ENCODE data around the gene EPB41L1. TPM values are rescaled to one million over a fixed set of nuclear protein-coding genes. Genes with fewer than 3 reads are reported as not detected.

EPB41L1 gene
- polyA plus RNA-seq, 1 donor (not counting 4 experiments of a cell fraction or from before 2014, with no cell fraction given), result 1.2 TPM

GRCh38 chr20:36255445-36255844, 100.9 kb downstream of the EPB41L1 start:
- DNase-seq (ENCODE audit: low read depth, low spot score), result no peak
- TF ChIP-seq EZH2 (IDR thresholded peaks at IDR 0.05; ENCODE audit: low read length) (no peak), CTCF (optimal IDR thresholded peaks at IDR 0.05 in 1 of 3, IDR thresholded peaks at IDR 0.05 in 1 of 3, conservative IDR thresholded peaks at IDR 0.05 in 1 of 3; ENCODE audit: extremely low read depth in 1 of 3, insufficient read depth in 2 of 3, low read length in 3 of 3) (no peak)
- Histone ChIP-seq H4K20me1 (ENCODE audit: control insufficient read depth, extremely low read depth, insufficient read depth, low read length) (no peaks in the 10 kb centered on the region), H3K4me2 (ENCODE audit: control insufficient read depth, extremely low read depth, insufficient read depth, low read depth, low read length) (no peak overlapping the region), H3K4me1 (ENCODE audit: control insufficient read depth, extremely low read depth, insufficient read depth, low read length) (peaks cover 25% of the 10 kb centered on the region), H3K27me3 (ENCODE audit: control insufficient read depth, extremely low read depth, insufficient read depth, low read length) (no peaks in the 10 kb centered on the region), H3K9me3 (ENCODE audit: control insufficient read depth, low read depth, low read length) (no peaks in the 10 kb centered on the region), H3K4me3 (ENCODE audit: control insufficient read depth in 2 of 3, extremely low read depth in 1 of 3, insufficient read depth in 2 of 3, low read depth in 1 of 3, low read length in 3 of 3) (no peak overlapping the region), H3K9me1 (ENCODE audit: control insufficient read depth, extremely low read depth, insufficient read depth, low read length) (no peaks in the 10 kb centered on the region), H3K27ac (ENCODE audit: control insufficient read depth, insufficient read depth, low read length) (no peak overlapping the region), H2AFZ (ENCODE audit: control insufficient read depth, low read length) (no peak overlapping the region), H3K36me3 (ENCODE audit: control insufficient read depth in 2 of 2, extremely low read depth in 1 of 2, insufficient read depth in 2 of 2, low read length in 2 of 2) (peaks cover 6 to 16% of the 10 kb centered on the region in 2 experiments), H3K79me2 (ENCODE audit: control insufficient read depth, insufficient read depth, low read length) (peaks cover 12% of the 10 kb centered on the region), H3K9ac (ENCODE audit: control insufficient read depth, extremely low read depth, insufficient read depth, low read length) (no peak overlapping the region)
- dilution Hi-C loops (cut with MboI; ENCODE audit: extremely low pct_ligation_motif_present, low sequenced_read_pairs), result no loop called here
- no peak for FAIRE-seq

GRCh38 chr20:36259177-36260061, 104.9 kb downstream of the EPB41L1 start:
- Histone ChIP-seq H3K4me2 (ENCODE audit: control insufficient read depth, extremely low read depth, insufficient read depth, low read depth, low read length) (no peak overlapping the region), H3K79me2 (ENCODE audit: control insufficient read depth, insufficient read depth, low read length) (no peaks in the 10 kb centered on the region), H2AFZ (ENCODE audit: control insufficient read depth, low read length) (no peak overlapping the region), H3K36me3 (ENCODE audit: control insufficient read depth in 2 of 2, extremely low read depth in 1 of 2, insufficient read depth in 2 of 2, low read length in 2 of 2) (peaks cover 6 to 10% of the 10 kb centered on the region in 2 experiments), H3K4me3 (ENCODE audit: control insufficient read depth in 2 of 3, extremely low read depth in 1 of 3, insufficient read depth in 2 of 3, low read depth in 1 of 3, low read length in 3 of 3) (no peak overlapping the region), H3K4me1 (ENCODE audit: control insufficient read depth, extremely low read depth, insufficient read depth, low read length) (no peaks in the 10 kb centered on the region), H3K27ac (ENCODE audit: control insufficient read depth, insufficient read depth, low read length) (no peak overlapping the region), H3K9me1 (ENCODE audit: control insufficient read depth, extremely low read depth, insufficient read depth, low read length) (no peaks in the 10 kb centered on the region), H3K27me3 (ENCODE audit: control insufficient read depth, extremely low read depth, insufficient read depth, low read length) (no peaks in the 10 kb centered on the region), H3K9ac (ENCODE audit: control insufficient read depth, extremely low read depth, insufficient read depth, low read length) (no peak overlapping the region), H3K9me3 (ENCODE audit: control insufficient read depth, low read depth, low read length) (no peaks in the 10 kb centered on the region), H4K20me1 (ENCODE audit: control insufficient read depth, extremely low read depth, insufficient read depth, low read length) (no peaks in the 10 kb centered on the region)
- TF ChIP-seq EZH2 (IDR thresholded peaks at IDR 0.05; ENCODE audit: low read length), result no peak
- no peak for TF ChIP-seq CTCF (optimal IDR thresholded peaks at IDR 0.05 in 1 of 3, IDR thresholded peaks at IDR 0.05 in 1 of 3, conservative IDR thresholded peaks at IDR 0.05 in 1 of 3; ENCODE audit: extremely low read depth in 1 of 3, insufficient read depth in 2 of 3, low read length in 3 of 3)
- FAIRE-seq (no peak), DNase-seq (ENCODE audit: low read depth, low spot score) (no peak)
- dilution Hi-C loops (cut with MboI; ENCODE audit: extremely low pct_ligation_motif_present, low sequenced_read_pairs), result no loop called here
